IMR-90 (cell line): ENCODE measurements around the gene IL5RA.

Experiments
- CEBPB ChIP-seq: IDR thresholded peaks from 2 replicates; pipeline ENCODE4 v1.6.1; 2012; ENCODE audit warnings: low read depth, low read length, improper control_type of control experiment
- TF ChIP-seq, protein P1 (sequence below): conservative IDR thresholded peaks from 2 replicates; pipeline ENCODE4 v1.5.1; 2012; ENCODE audit warnings: mild to moderate bottlenecking, low read depth, low read length, improper control_type of control experiment

- TF ChIP-seq, protein P1, sequence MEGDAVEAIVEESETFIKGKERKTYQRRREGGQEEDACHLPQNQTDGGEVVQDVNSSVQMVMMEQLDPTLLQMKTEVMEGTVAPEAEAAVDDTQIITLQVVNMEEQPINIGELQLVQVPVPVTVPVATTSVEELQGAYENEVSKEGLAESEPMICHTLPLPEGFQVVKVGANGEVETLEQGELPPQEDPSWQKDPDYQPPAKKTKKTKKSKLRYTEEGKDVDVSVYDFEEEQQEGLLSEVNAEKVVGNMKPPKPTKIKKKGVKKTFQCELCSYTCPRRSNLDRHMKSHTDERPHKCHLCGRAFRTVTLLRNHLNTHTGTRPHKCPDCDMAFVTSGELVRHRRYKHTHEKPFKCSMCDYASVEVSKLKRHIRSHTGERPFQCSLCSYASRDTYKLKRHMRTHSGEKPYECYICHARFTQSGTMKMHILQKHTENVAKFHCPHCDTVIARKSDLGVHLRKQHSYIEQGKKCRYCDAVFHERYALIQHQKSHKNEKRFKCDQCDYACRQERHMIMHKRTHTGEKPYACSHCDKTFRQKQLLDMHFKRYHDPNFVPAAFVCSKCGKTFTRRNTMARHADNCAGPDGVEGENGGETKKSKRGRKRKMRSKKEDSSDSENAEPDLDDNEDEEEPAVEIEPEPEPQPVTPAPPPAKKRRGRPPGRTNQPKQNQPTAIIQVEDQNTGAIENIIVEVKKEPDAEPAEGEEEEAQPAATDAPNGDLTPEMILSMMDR: no peak
- TF ChIP-seq CEBPB: no peak
These were observed 27.8 kb downstream of the IL5RA start for GRCh38 chr3:3082234-3082924.
